K562 (cell line): Measurements from ENCODE around the gene FXR1.

ENCODE experiments used
- ATF6 ChIP-seq: sonication (generic); formaldehyde crosslinking; IDR thresholded peaks from 2 replicates; pipeline ENCODE4 v1.4.0; 2020; ENCODE audit warnings: mild to moderate bottlenecking, missing genetic modification reagents
- CBX2 ChIP-seq: fragments of 200-600 bp; sonication (generic); IDR thresholded peaks from one replicate; pipeline ENCODE4 v1.6.1; 2012; ENCODE audit warnings: mild to moderate bottlenecking, low read length, inconsistent platforms; ENCODE audit not compliant: insufficient read depth, poor library complexity, severe bottlenecking
- CTCF ChIP-seq, 3 experiments: IDR thresholded peaks in 2 of 3; conservative IDR thresholded peaks in 1 of 3; 2 replicates each; pipeline ENCODE4 v1.5.1; 2011 to 2012; ENCODE audit warnings: low read length in 3 of 3, mild to moderate bottlenecking in 3 of 3, control low read depth in 2 of 3, improper control_type of control experiment in 1 of 3, inconsistent platforms in 1 of 3, low read depth in 1 of 3, mixed read lengths in 1 of 3, moderate library complexity in 1 of 3; ENCODE audit not compliant: insufficient read depth in 2 of 3
- EZH2 ChIP-seq: IDR thresholded peaks from 2 replicates; pipeline ENCODE4 v1.6.1; 2012; ENCODE audit warnings: low read depth, mild to moderate bottlenecking, inconsistent platforms, low read length, borderline replicate concordance
- JUND ChIP-seq, 2 experiments: IDR thresholded peaks; 2 replicates in 1 of 2; 3 replicates in 1 of 2; pipeline ENCODE4 v1.6.1; 2011; ENCODE audit warnings: borderline replicate concordance in 2 of 2, low read depth in 2 of 2, low read length in 2 of 2, improper control_type of control experiment in 1 of 2, missing biosample characterization in 1 of 2, missing genetic modification characterization in 1 of 2, missing genetic modification reagents in 1 of 2
- REST ChIP-seq, 2 experiments: fragments of 450-650 bp; formaldehyde crosslinking in 1 of 2; IDR thresholded peaks; 2 replicates each; pipeline versions ENCODE4 v1.4.0 to v1.6.1; 2014 to 2020; ENCODE audit warnings: mild to moderate bottlenecking in 2 of 2, borderline replicate concordance in 1 of 2, low read depth in 1 of 2
- SAFB2 ChIP-seq: fragments of 200-400 bp; formaldehyde crosslinking; IDR thresholded peaks from 2 replicates; pipeline ENCODE4 v1.6.1; 2018; ENCODE audit warnings: borderline replicate concordance, low read length, low read depth, moderate library complexity; ENCODE audit not compliant: severe bottlenecking
- ZBED1 ChIP-seq: IDR thresholded peaks from 2 replicates; pipeline ENCODE4 v1.6.1; 2014
- ZBTB1 ChIP-seq: sonication (generic); formaldehyde crosslinking; IDR thresholded peaks from 2 replicates; pipeline ENCODE4 v1.8.1; 2023; ENCODE audit warnings: missing genetic modification reagents, low read depth, mild to moderate bottlenecking, borderline replicate concordance
- ZNF217 ChIP-seq: sonication (generic); formaldehyde crosslinking; IDR thresholded peaks from 2 replicates; pipeline ENCODE4 v1.8.0; 2022; ENCODE audit warnings: mild to moderate bottlenecking, missing genetic modification reagents
- TF ChIP-seq, protein P1 (sequence below): fragments of 450-650 bp; IDR thresholded peaks from 2 replicates; pipeline ENCODE4 v1.6.1; 2017; ENCODE audit warnings: antibody characterized with exemption, mild to moderate bottlenecking

DNA sequence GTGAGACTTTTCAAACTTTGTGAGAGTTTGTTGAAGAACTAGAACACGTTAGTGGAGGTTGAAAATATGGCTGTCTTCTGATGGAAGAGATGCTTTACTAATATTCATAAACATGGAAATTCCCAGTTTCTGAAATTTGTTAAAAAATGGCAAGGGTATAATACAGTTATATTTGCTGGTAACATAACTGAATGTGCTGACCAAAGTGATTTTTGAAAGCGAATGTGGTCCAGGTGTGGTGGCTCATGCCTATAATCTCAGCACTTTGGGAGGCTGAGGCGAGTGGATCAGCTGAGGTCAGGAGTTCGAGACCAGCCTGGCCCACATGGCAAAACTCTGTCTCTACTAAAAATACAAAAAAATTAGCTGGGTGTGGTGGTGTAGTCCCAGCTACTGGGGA is 18.1 kb downstream of the FXR1 start:
- TF ChIP-seq JUND (IDR thresholded peaks at IDR 0.05; ENCODE audit: borderline replicate concordance, low read depth, low read length) (no peak), JUND (tag; IDR thresholded peaks at IDR 0.05; ENCODE audit: borderline replicate concordance, low read depth, low read length) (no peak), CTCF (IDR thresholded peaks at IDR 0.05 in 2 of 3, conservative IDR thresholded peaks at IDR 0.05 in 1 of 3; ENCODE audit: insufficient read depth in 2 of 3, low read depth in 1 of 3, low read length in 3 of 3) (no peak), REST (IDR thresholded peaks at IDR 0.05; ENCODE audit: borderline replicate concordance) (no peak), REST (CRISPR knock-in tag; IDR thresholded peaks at IDR 0.05; ENCODE audit: low read depth) (no peak), EZH2 (no peak), ZNF217 (CRISPR knock-in tag) (no peak), SAFB2 (no peak), ZBED1 (no peak), CBX2 (no peak), ATF6 (CRISPR knock-in tag) (no peak), ZBTB1 (no peak)
- TF ChIP-seq, protein P1, sequence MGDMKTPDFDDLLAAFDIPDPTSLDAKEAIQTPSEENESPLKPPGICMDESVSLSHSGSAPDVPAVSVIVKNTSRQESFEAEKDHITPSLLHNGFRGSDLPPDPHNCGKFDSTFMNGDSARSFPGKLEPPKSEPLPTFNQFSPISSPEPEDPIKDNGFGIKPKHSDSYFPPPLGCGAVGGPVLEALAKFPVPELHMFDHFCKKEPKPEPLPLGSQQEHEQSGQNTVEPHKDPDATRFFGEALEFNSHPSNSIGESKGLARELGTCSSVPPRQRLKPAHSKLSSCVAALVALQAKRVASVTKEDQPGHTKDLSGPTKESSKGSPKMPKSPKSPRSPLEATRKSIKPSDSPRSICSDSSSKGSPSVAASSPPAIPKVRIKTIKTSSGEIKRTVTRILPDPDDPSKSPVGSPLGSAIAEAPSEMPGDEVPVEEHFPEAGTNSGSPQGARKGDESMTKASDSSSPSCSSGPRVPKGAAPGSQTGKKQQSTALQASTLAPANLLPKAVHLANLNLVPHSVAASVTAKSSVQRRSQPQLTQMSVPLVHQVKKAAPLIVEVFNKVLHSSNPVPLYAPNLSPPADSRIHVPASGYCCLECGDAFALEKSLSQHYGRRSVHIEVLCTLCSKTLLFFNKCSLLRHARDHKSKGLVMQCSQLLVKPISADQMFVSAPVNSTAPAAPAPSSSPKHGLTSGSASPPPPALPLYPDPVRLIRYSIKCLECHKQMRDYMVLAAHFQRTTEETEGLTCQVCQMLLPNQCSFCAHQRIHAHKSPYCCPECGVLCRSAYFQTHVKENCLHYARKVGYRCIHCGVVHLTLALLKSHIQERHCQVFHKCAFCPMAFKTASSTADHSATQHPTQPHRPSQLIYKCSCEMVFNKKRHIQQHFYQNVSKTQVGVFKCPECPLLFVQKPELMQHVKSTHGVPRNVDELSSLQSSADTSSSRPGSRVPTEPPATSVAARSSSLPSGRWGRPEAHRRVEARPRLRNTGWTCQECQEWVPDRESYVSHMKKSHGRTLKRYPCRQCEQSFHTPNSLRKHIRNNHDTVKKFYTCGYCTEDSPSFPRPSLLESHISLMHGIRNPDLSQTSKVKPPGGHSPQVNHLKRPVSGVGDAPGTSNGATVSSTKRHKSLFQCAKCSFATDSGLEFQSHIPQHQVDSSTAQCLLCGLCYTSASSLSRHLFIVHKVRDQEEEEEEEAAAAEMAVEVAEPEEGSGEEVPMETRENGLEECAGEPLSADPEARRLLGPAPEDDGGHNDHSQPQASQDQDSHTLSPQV, result no peak
